ENCODE data around the gene KDR.

- TF ChIP-seq EZH2 (IDR thresholded peaks at IDR 0.05; ENCODE audit: borderline replicate concordance, insufficient read depth, low read depth, low read length, poor library complexity, severe bottlenecking) (no peak), CTCF (IDR thresholded peaks at IDR 0.05) (no peak)
Measured at GRCh38 chr4:55125763-55126541, 557 bp upstream of the KDR start.

All from B cell (primary cell).